ENCODE measurements around the gene NSA2.

DNA sequence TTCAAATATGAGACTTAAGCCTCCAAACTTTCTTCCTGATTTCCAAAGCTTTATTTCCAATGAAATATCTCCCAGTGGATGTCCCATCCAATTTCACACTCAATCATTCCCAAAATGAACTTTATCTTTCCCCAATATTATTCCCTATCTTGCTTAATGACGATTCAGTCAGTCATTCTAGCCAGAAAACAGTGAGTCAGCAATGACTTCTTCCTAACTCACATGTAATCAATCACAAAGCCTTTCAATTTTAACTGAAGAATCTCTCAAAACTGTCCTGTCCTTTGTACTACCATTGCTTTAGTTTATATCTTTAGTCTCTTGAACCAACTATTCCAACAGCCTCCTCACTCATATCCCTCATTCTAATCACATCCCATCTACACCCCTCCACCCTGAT, 34.9 kb downstream of the NSA2 start:
- TF ChIP-seq POLR2A (IDR thresholded peaks at IDR 0.05; ENCODE audit: low read depth, low read length) (no peak), TAF1 (IDR thresholded peaks at IDR 0.05; ENCODE audit: low read depth, low read length) (no peak), SPI1 (IDR thresholded peaks at IDR 0.05; ENCODE audit: low read depth, low read length) (no peak), POLR2AphosphoS5 (IDR thresholded peaks at IDR 0.05; ENCODE audit: low read depth, low read length) (no peak), PAX5 (IDR thresholded peaks at IDR 0.05; ENCODE audit: insufficient read depth, low read length, severe bottlenecking) (no peak), POU2F2 (IDR thresholded peaks at IDR 0.05; ENCODE audit: low read depth, low read length) (no peak)

Measured in GM12891 (cell line).